HS-5 (cell line): ENCODE measurements around the gene UPB1.
"Not testable (repeated sequence)": the region's sequence is repeated elsewhere in the genome, so short reads cannot be mapped to it uniquely, and the experiment has no call there.

ENCODE experiments used
- DNase-seq: peaks from one replicate; pipeline ENCODE4 v3.0.0-alpha.2; 2012; ENCODE audit warnings: low read depth

UPB1 gene

GRCh38 chr22:24504540-24504939, 9.4 kb downstream of the UPB1 start:
- DNase-seq, result no peak

- no peak for DNase-seq
Observed at GRCh38 chr22:24504956-24505736, 10.0 kb downstream of the UPB1 start.

DNA sequence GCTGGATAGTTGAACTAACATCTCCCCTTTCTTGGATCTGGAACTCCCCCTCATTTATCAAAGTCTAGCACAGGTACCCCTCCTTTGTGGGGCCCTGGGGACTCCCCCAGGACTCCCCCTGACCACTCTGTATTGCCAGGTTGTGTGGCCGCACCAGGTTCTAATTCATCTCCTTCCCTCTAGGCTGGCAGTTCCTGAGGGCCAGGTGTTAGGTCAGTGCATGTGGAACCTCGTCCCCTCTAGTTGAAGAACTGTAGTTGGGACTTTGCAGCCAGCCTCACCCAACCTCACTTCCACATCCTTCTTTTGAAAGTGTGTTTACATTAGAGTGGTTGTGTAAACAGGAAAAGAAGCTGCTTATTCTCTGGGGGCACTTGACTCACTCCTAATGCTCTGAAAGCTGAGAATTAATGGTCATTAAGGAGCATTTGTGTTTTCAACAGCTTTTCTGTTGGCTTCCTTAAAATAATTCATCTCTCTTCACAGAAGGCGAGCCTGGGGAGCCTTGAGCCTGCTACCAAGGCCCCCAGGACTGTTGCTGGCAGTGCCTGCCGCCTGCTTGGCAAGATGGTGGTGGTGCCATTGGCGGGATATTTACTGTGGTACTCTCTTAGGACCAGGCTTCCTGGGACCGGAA, 11.8 kb downstream of the UPB1 start:
- no peak for DNase-seq

- no peak for DNase-seq
Observed at GRCh38 chr22:24507716-24508115, 12.6 kb downstream of the UPB1 start.

GRCh38 chr22:24510637-24511625, 15.8 kb downstream of the UPB1 start:
- no peak for DNase-seq

GRCh38 chr22:24512043-24512442, 16.9 kb downstream of the UPB1 start:
- no peak for DNase-seq

GRCh38 chr22:24513378-24514240, 18.5 kb downstream of the UPB1 start:
- no peak for DNase-seq

DNA sequence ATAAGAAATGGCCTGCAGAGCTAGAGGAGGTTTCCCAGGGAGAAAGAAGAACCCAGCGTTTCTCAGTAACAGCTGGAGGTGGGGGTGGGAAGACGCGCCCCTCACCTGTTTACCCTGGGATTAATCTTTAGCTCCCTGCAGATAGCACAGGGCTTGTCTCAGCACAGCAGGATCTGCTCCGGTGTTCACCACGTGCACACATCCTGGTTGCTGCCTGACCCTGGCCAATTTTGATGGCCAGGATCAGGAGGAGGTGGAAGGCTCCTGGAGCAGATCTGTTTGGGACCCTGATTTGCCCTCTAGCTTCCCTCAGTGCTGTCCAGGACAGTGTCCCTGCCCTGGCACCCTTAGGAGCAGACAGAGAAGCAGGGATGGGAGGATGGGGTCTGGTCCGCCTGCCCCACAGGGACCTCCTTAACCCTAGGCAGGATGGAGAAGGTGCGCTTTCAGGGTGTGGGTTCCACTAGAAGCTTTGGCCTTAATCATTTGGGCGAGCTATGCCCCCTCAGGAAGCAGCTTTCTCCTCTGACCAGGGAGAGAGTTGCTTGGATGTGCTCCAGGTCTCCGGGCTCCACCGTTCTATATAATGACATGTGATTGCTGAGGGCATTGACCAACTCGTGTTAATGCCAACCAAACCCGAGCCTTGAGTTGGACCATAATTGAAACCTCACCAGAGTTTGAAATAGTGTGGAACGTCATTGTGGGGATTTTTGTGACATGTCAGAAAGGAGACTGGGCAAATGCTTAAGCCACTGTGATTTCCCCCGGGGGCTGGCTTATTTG, 19.3 kb downstream of the UPB1 start:
- no peak for DNase-seq

DNA sequence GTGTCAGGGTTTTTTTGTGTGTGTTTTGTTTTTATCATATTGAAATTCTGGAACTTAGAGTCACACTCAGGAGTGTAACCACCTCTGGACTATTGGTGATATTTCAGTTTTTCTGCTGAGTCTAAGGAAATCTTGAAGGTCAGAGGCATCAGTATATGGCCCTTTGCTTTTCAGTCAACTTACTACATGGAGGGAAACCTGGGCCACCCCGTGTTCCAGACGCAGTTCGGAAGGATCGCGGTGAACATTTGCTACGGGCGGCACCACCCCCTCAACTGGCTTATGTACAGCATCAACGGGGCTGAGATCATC, 19.9 kb downstream of the UPB1 start:
- DNase-seq, result no peak

- peak; percentile 67 for DNase-seq
Observed at GRCh38 chr22:24516301-24516737, 21.2 kb downstream of the UPB1 start.

DNA sequence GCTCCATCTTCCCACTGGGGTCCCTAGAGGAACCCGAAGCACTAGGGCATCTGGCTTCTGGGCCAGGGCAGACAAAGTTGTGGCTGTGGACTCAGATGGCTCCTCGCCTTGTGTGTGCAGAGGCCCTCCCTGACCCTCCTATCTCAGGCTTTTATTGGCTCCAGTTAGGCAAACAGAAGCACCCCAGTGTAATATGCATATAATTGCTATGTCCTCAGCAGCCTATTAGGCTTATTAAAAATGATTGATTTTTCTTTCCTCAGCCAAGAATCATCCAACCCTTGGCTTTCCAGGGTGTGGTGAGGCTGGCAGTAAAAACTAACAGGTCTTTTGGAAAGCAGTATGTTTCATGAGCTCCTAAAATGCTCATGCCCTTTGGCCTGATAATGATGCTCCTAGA, 22.3 kb downstream of the UPB1 start:
- DNase-seq, result no peak

GRCh38 chr22:24518228-24518627, 23.1 kb downstream of the UPB1 start:
- no peak for DNase-seq

DNA sequence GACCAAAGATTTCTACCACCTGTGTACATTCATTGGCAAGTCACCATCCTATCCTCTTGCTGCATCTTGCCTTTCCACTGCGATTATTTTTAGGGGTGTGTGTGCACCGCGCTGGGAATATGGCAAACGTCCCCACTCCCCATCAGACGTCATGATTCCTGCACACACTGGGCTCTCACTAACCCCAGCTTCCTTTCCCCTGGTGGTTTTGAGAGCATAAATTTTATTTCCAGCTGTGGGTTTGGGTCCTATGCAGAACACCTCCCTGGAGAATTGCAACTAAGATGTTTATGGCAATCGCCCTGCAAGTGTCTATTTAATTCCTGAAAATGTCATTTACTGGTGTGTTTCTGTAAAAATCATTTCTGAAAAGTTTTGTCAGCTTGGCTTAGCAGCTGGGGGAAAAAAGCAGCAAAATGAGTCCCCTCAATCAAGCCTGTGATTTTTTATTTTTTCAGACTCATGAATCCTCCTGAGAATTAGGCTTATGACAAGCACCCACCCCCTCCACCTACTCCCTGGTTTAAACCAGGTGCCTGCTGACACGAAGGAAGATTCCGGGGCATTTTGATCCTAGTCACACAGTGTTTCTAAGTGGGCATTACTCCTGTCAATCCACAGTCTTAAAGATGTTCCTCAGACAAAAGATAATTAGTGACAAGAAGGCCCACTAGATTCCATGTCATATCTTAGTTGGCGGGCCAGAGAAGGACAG, 23.8 kb downstream of the UPB1 start:
- DNase-seq, result no peak

DNA sequence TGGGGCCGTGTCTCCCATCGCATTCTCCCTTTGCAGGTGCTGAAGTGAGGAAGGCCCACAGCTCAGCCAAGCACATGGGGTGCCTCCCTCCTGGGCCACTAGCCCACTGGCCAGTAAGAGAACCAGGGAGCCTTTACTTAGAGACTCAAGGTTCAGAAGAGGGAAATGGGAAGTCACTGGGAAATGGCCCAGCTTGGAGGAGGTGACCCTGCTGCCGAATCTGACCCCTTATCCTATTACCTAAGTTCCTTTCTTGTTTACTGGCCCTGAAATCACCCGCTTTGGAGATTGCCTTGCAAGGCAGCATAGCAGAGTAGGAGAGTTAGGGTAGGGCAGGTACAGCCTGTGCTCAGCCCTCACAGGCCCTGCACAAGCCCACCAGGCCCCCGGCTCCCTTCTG, 24.4 kb downstream of the UPB1 start:
- no peak for DNase-seq

DNA sequence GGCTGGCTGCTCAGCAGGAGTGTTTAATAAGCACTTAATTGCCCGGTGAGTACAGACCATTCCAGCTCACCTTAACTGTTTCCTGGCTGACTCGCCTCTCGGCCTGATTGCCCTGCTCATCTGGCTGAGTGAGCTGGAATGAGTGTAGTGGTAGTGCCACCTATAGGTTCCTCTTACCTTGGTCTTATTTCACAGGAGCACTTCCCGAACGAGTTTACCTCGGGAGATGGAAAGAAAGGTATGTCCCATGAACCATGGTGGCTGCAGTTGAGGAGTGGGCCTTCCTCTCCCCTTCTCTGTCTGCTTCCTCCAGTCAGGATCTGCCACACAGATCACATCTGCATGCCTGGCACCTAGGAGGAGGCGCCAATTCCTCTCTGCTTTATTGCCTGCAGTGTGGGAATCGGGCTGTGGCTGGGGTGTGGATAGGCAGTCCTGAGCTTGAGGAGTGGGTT, 26.7 kb downstream of the UPB1 start:
- peak; percentile 45 for DNase-seq

DNA sequence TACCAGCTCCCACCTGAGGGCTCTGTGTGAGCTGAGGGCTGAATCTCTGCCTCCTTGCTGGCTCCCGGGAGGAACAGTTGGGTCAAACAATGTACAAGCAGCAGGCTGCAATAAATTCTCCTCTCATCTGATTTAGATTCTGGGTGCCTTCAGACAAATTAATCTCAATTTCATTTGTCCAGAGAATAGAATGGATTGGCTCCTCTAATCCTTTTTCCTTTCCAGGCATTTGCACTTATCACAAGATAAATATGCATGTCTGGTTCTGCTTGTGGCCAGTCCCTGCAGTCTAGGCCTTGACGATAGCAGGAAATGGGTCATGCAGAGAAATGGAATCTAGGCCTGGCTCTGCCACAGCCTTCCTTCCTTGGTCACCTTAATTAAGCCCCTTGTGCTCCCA, 28.7 kb downstream of the UPB1 start:
- DNase-seq, result no peak

- peak; percentile 65 for DNase-seq
Observed at GRCh38 chr22:24525416-24526037, 30.4 kb downstream of the UPB1 start.

DNA sequence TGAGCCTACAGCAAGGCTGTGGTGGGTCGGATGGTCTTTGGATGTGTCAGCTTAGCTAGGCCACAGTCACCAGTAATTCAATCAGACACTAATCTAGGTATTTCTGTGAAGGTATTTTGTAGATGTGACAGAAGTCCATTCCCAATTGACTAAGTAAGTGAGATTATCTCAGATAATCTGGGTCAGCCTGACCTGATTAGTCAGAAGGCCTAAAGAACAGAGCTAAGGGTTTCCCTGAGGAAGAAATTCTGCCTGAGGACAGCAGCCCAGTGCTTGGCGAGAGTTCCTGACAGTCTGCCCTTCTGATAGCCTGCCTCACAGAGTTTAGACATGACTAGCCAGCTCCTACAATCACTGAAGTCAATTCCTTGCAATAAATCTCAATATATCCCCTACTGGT, 31.1 kb downstream of the UPB1 start:
- no peak for DNase-seq

DNA sequence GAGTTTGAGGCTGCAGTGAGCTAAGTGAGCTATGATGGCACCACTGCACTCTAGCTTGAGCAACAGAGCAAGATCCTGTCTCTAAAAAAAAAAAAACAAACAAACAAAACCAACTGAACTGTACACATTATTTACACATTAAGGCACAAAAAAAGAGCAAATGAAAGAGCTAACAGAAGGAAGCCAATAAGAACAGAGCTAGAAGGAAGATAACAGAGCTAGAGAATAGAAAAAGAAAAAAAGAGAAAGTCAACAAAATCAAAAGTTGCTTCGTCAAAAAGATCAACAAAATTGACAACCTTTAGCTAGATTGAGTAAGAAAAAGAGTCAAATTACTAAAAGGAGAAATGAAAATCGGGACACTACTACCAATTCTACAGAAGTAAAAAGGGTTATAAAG, 34.8 kb downstream of the UPB1 start:
- DNase-seq, result no peak

- DNase-seq, result not testable (repeated sequence)
Observed at GRCh38 chr22:24530968-24531367, 35.8 kb downstream of the UPB1 start.
